22Rv1 (cell line): ENCODE results near the gene GRM4.

Experiments
- H3K27ac ChIP-seq: fragments of 450-650 bp; 2 replicates; pipeline ENCODE4 v1.5.1; 2017
- CTCF ChIP-seq: fragments of 450-650 bp; IDR thresholded peaks from 2 replicates; pipeline ENCODE4 v1.5.1; 2017; ENCODE audit warnings: mild to moderate bottlenecking
- ZFX ChIP-seq: fragments of 450-650 bp; IDR thresholded peaks from 2 replicates; pipeline ENCODE4 v1.6.1; 2017; ENCODE audit warnings: antibody characterized with exemption, borderline replicate concordance

The GRM4 gene

DNA sequence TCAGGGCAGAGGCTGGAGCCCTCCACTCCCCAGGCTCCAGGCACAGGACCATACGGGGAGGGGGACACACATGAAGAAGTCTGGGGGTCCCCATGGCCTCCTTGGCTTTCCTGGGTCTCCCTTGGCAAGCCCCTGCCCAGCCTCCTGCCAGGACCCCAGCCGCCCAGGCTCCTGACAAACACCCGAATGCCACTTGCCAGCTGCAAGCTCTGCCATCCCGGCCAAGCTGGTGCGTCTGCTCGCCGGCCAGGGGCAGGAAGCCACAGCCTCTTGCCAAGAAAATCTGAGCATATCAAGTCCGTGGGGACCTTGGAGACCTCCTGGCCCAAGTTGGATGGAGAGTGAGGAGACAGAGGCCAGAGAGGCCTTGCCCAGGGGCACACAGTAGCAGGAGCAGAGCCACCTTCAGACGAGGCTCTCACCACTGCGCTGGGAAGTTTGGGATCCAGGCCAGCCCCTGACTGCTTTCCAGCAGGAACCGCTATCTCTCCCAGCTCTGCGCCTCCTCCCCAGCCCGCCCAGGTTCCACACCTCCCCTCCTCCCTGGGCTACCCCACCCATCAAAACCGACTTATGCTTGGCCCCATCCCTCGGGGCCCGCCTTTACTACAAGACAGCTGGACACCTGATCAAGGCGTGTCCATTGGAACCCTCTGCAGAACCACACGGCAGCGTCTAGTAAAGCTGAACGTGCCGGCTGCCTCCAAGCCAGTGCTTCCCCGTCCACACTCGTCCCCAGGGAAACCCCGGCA, 80.2 kb downstream of the GRM4 start:
- no peak for TF ChIP-seq ZFX
- no peak for TF ChIP-seq CTCF
- no peak overlapping the region for H3K27ac ChIP-seq

GRCh38 chr6:34064675-34065074, 81.2 kb downstream of the GRM4 start:
- no peak overlapping the region for H3K27ac ChIP-seq
- TF ChIP-seq ZFX, result no peak
- TF ChIP-seq CTCF, result no peak

GRCh38 chr6:34063651-34064050, 82.2 kb downstream of the GRM4 start:
- H3K27ac ChIP-seq, result no peak overlapping the region
- TF ChIP-seq CTCF (no peak), ZFX (no peak)

GRCh38 chr6:34062815-34063214, 83.1 kb downstream of the GRM4 start:
- no peak overlapping the region for H3K27ac ChIP-seq
- TF ChIP-seq CTCF (no peak), ZFX (no peak)

DNA sequence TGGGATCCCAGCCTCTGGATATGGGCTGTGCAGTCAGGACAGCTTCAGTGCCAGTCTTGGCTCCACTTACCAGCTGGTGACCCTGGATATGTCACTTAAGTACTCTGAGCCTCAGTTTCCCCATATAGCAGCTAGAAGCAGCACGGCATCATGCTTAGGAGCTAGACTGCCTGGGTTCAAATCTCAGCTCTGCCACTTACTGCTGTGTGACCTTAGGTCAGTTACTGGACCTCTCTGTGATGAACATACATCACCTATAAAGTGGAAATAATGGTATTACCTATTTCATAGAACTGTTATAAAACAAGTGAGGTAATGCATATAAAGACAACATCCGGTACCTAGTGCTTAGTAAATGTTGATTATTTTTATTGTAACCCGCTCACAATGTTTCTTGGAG, 83.7 kb downstream of the GRM4 start:
- H3K27ac ChIP-seq, result no peak overlapping the region
- TF ChIP-seq CTCF (no peak), ZFX (no peak)

DNA sequence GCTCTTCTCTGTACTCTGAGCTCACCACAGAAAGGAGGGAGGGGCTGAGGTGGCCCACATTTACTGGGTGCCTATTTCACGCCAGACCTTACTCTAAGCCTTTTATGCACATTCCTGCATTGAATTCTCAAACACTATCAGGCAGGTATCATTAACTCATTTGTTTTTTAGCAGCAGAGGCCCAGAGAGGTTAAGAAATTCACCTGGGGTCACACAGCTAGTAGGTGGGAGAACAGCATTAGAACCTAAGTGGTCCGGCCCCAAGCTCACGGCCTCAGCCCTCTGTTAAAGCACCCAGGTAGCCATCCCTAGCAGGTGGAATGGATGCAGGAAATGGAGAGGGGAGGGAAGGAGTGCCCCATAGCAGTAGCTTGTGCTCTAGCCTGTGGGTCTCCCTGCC, 84.5 kb downstream of the GRM4 start:
- TF ChIP-seq ZFX, result no peak
- TF ChIP-seq CTCF, result no peak
- no peak overlapping the region for H3K27ac ChIP-seq

DNA sequence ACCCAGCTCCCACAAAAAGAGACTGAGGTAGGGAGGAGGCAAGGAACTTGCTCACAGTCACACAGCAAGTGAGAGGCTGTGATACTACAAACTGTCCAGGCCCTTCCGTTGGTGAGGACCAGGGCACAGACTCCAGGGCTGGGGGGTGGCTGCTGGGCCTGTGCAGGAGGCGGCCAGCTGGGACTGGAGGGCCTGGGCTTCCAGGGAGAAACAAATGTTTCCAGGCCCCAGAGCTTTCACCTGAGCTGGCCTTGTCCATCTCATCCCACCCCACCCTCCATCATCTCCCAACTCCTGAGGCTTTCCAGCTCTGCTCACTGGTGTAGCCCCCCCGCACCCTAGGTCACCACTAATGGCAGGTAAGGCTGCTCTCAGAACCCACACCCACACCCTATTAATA, 86.0 kb downstream of the GRM4 start:
- TF ChIP-seq ZFX, result no peak
- no peak for TF ChIP-seq CTCF
- no peak overlapping the region for H3K27ac ChIP-seq
